Astrocyte (in vitro differentiated cells and primary cell): ENCODE data around the gene PLCH1. TPM values are rescaled to one million over a fixed set of nuclear protein-coding genes. Genes with fewer than 3 reads are reported as not detected.

Source experiments
- DNase-seq: peaks from one replicate; pipeline ENCODE4 v3.0.0-alpha.2; 2010; ENCODE audit warnings: low read depth
- FAIRE-seq: peaks from 2 replicates; lab custom pipeline; 2011; peaks lifted over from hg19 to GRCh38; lab: Jason Lieb, UNC
- H2AFZ ChIP-seq: 2 replicates; pipeline ENCODE4 v1.6.0; 2012; ENCODE audit warnings: low read depth, low read length, inconsistent platforms
- H3K27ac ChIP-seq: 2 replicates; pipeline ENCODE4 v1.5.1; 2011; ENCODE audit warnings: low read depth, low read length, inconsistent platforms
- H3K27me3 ChIP-seq: 2 replicates; pipeline ENCODE4 v1.6.0; 2011; ENCODE audit warnings: low read length, inconsistent platforms; ENCODE audit not compliant: insufficient read depth
- H3K36me3 ChIP-seq: 2 replicates; pipeline ENCODE4 v1.5.1; 2011; ENCODE audit warnings: low read length, inconsistent platforms; ENCODE audit not compliant: insufficient read depth
- H3K4me1 ChIP-seq: 2 replicates; pipeline ENCODE4 v1.5.1; 2011; ENCODE audit warnings: low read length, inconsistent platforms; ENCODE audit not compliant: insufficient read depth
- H3K4me2 ChIP-seq: 2 replicates; pipeline ENCODE4 v1.6.0; 2012; ENCODE audit warnings: low read length, inconsistent platforms
- H3K4me3 ChIP-seq: 2 replicates; pipeline ENCODE4 v1.5.1; 2011; ENCODE audit warnings: low read depth, mild to moderate bottlenecking, low read length, inconsistent platforms; ENCODE audit not compliant: insufficient read depth
- H3K79me2 ChIP-seq: 2 replicates; pipeline ENCODE4 v1.6.0; 2012; ENCODE audit warnings: mild to moderate bottlenecking, low read length, inconsistent platforms; ENCODE audit not compliant: insufficient read depth
- H3K9ac ChIP-seq: 2 replicates; pipeline ENCODE4 v1.6.0; 2012; ENCODE audit warnings: mild to moderate bottlenecking, low read length, inconsistent platforms
- H3K9me3 ChIP-seq: 2 replicates; pipeline ENCODE4 v1.5.1; 2012; ENCODE audit warnings: low read depth, mild to moderate bottlenecking, low read length, inconsistent platforms; ENCODE audit not compliant: insufficient read depth
- H4K20me1 ChIP-seq: 2 replicates; pipeline ENCODE4 v1.6.0; 2012; ENCODE audit warnings: low read length, inconsistent platforms; ENCODE audit not compliant: insufficient read depth
- H3K27ac Mint-ChIP-seq: one replicate; pipeline ENCODE4 v1.8.0; 2021; ENCODE audit warnings: mild to moderate bottlenecking, mixed read lengths; ENCODE audit not compliant: unreplicated experiment
- H3K27me3 Mint-ChIP-seq: one replicate; pipeline ENCODE4 v1.8.0; 2021; ENCODE audit warnings: low read depth, mixed read lengths; ENCODE audit not compliant: unreplicated experiment
- H3K36me3 Mint-ChIP-seq: one replicate; pipeline ENCODE4 v1.8.0; 2021; ENCODE audit warnings: low read depth, mixed read lengths; ENCODE audit not compliant: unreplicated experiment
- H3K4me1 Mint-ChIP-seq: one replicate; pipeline ENCODE4 v1.8.0; 2021; ENCODE audit warnings: low read depth, mixed read lengths; ENCODE audit not compliant: unreplicated experiment
- H3K4me3 Mint-ChIP-seq: one replicate; pipeline ENCODE4 v1.8.0; 2021; ENCODE audit warnings: mild to moderate bottlenecking, moderate library complexity, mixed read lengths; ENCODE audit not compliant: unreplicated experiment
- H3K9me3 Mint-ChIP-seq: one replicate; pipeline ENCODE4 v1.8.0; 2021; ENCODE audit warnings: mild to moderate bottlenecking, mixed read lengths; ENCODE audit not compliant: unreplicated experiment
- EZH2 ChIP-seq: IDR thresholded peaks from 2 replicates; pipeline ENCODE4 v1.6.1; 2012; ENCODE audit warnings: mild to moderate bottlenecking, low read length, inconsistent platforms; ENCODE audit not compliant: insufficient read depth
- total RNA-seq: library from RNA; stranded (reverse); gene quantifications from 2 replicates; pipeline ENCODE4 v1.2.1, GENCODE V29; 2021
- TF ChIP-seq, protein P1 (sequence below): IDR thresholded peaks from 2 replicates; pipeline ENCODE4 v1.5.1; 2011; ENCODE audit warnings: low read depth, mild to moderate bottlenecking, inconsistent platforms, low read length, moderate library complexity; ENCODE audit not compliant: insufficient read depth

PLCH1 gene
- total RNA-seq, 1 donor from 2014 or later, result 1.2 TPM

DNA sequence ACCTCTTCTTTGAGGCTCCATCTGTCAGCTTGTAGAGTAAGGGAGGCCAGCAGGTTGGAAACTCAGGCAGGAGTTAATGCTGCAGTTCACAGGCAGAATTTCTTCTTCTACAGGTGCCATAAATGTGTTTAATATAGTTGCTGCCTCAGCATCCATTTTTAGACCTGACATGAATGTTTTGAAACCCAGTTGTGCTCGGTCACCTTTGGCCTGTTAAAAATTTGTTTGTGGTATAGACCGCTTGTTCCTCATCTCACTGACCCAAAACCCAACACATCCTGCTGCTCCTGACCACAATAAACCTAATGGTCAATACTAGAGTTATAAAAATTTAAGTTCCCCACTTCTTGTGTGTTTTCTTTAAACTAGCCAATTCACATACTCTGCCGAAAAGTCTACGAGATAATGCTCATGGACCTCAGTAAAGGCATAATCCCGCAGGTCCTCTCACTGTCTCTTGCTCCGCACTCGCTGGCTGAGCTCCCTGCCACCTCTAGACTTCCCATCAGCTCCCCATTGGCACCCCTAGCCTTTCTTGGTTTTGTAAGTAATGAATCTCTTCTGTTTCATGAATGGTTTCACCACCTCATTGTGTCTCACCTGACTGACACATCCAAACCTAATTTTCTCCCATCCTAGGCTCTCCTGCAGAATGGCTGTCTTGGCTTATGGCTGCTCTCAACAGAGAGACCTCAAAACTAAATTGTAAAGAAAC, 312.9 kb downstream of the PLCH1 start:
- Histone ChIP-seq H3K36me3 (no peaks in the 10 kb centered on the region), H3K9ac (no peak overlapping the region), H3K4me1 (peaks cover 3% of the 10 kb centered on the region), H3K27me3 (no peaks in the 10 kb centered on the region), H2AFZ (no peak overlapping the region), H4K20me1 (no peaks in the 10 kb centered on the region), H3K79me2 (no peaks in the 10 kb centered on the region), H3K4me2 (no peak overlapping the region), H3K4me3 (no peak overlapping the region), H3K9me3 (no peaks in the 10 kb centered on the region), H3K27ac (no peak overlapping the region)
- DNase-seq (no peak), FAIRE-seq (no peak)
- Mint-ChIP-seq H3K4me3 (no peak overlapping the region), H3K27ac (no peak overlapping the region), H3K4me1 (peaks cover 5% of the 10 kb centered on the region), H3K36me3 (no peaks in the 10 kb centered on the region), H3K9me3 (no peaks in the 10 kb centered on the region), H3K27me3 (no peaks in the 10 kb centered on the region)
- TF ChIP-seq, protein P1, sequence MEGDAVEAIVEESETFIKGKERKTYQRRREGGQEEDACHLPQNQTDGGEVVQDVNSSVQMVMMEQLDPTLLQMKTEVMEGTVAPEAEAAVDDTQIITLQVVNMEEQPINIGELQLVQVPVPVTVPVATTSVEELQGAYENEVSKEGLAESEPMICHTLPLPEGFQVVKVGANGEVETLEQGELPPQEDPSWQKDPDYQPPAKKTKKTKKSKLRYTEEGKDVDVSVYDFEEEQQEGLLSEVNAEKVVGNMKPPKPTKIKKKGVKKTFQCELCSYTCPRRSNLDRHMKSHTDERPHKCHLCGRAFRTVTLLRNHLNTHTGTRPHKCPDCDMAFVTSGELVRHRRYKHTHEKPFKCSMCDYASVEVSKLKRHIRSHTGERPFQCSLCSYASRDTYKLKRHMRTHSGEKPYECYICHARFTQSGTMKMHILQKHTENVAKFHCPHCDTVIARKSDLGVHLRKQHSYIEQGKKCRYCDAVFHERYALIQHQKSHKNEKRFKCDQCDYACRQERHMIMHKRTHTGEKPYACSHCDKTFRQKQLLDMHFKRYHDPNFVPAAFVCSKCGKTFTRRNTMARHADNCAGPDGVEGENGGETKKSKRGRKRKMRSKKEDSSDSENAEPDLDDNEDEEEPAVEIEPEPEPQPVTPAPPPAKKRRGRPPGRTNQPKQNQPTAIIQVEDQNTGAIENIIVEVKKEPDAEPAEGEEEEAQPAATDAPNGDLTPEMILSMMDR, result no peak
- no peak for TF ChIP-seq EZH2

DNA sequence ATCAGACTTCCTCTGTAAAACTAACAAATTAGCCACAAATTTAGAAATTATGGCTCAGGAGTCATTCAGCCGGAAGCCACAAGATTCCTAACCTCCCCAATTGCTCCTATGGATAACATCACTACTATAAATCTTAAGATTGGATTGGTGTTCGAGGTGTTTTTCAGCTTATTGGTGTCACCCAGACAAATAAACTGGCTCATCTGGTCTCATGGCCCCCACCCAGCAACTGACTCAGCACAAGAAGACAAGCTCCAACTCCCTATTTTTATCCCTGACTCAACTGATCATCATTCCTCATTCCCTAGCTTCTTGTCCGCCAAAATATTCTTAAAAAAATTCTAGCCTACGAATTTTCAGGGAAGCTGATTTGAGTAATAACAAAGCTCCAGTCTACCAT, 316.3 kb downstream of the PLCH1 start:
- Histone ChIP-seq H3K27ac (peak overlapping the region; percentile 35), H3K4me2 (peak overlapping the region; percentile 60), H3K4me1 (no peaks in the 10 kb centered on the region), H3K9me3 (no peaks in the 10 kb centered on the region), H3K36me3 (no peaks in the 10 kb centered on the region), H4K20me1 (no peaks in the 10 kb centered on the region), H3K27me3 (no peaks in the 10 kb centered on the region), H3K4me3 (no peak overlapping the region), H3K9ac (no peak overlapping the region), H2AFZ (no peak overlapping the region), H3K79me2 (no peaks in the 10 kb centered on the region)
- no peak for TF ChIP-seq EZH2
- TF ChIP-seq, protein P1, result no peak
- H3K9me3 Mint-ChIP-seq, result peaks cover 4% of the 10 kb centered on the region
- no peaks in the 10 kb centered on the region for H3K36me3 Mint-ChIP-seq
- H3K4me1 Mint-ChIP-seq, result peaks cover 6% of the 10 kb centered on the region
- no peak overlapping the region for H3K4me3 Mint-ChIP-seq
- FAIRE-seq (no peak), DNase-seq (peak; percentile 96)
- no peaks in the 10 kb centered on the region for H3K27me3 Mint-ChIP-seq
- no peak overlapping the region for H3K27ac Mint-ChIP-seq

DNA sequence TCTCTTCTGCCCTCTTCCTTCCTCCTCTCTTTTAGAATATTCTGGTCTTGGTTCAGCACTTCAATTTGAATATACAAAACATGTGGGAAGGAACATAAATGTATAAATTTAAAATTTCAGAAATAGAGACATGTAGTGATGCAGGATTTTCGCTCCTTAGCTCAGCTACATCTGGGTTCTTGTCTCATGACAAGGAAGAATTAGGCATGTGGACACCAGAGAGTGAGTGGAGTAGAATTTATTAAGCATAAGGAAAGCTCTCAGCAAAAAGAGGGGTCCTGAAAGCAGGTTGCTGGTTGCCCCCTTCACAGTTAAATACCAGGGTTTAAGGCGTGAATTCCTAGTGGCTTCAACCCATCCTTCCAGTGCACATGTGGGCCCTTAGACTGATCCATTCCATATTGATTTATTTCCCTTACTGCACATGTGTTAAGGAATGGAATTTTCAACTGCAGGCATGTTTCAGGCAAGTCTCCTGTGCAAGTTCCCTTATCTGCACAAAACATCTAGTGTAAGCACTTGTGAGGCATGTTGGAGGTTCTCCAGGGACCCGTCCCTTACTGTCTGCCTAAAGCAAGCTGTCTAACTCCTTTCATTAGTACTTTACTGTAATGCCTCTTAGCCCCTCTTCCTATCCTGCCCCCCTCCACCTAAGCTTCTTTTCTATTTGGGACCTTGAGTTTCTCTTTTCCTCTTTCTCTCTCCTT, 318.2 kb downstream of the PLCH1 start:
- peak; percentile 39 for DNase-seq
- H3K27ac ChIP-seq, result no peak overlapping the region
- H3K27me3 Mint-ChIP-seq, result no peaks in the 10 kb centered on the region
- H3K4me2 ChIP-seq, result no peak overlapping the region
- no peak for FAIRE-seq
- no peak overlapping the region for H3K9ac ChIP-seq
- H3K79me2 ChIP-seq, result no peaks in the 10 kb centered on the region
- H3K27ac Mint-ChIP-seq, result peak overlapping the region; percentile 51
- peaks cover 4% of the 10 kb centered on the region for H3K9me3 Mint-ChIP-seq
- no peak overlapping the region for H3K4me3 ChIP-seq
- H4K20me1 ChIP-seq, result no peaks in the 10 kb centered on the region
- no peaks in the 10 kb centered on the region for H3K36me3 Mint-ChIP-seq
- H3K36me3 ChIP-seq, result no peaks in the 10 kb centered on the region
- H2AFZ ChIP-seq, result no peak overlapping the region
- TF ChIP-seq EZH2, result no peak
- TF ChIP-seq, protein P1, result no peak
- H3K9me3 ChIP-seq, result no peaks in the 10 kb centered on the region
- no peaks in the 10 kb centered on the region for H3K27me3 ChIP-seq
- H3K4me1 Mint-ChIP-seq, result peaks cover 6% of the 10 kb centered on the region
- no peaks in the 10 kb centered on the region for H3K4me1 ChIP-seq
- no peak overlapping the region for H3K4me3 Mint-ChIP-seq
